DOHH2 (cell line): ENCODE results near the gene CPT1B.

Source experiments
- H3F3A ChIP-seq: fragments of 200-600 bp; sonication (generic), shearing (Covaris generic); 2 replicates; pipeline ENCODE4 v1.6.0; 2016; ENCODE audit warnings: antibody characterized with exemption, mild to moderate bottlenecking; ENCODE audit not compliant: control insufficient read depth, insufficient read depth
- H3K27ac ChIP-seq: fragments of 200-600 bp; sonication (generic); 2 replicates; pipeline ENCODE4 v1.5.1; 2014; ENCODE audit warnings: low read depth, mild to moderate bottlenecking, low read length, moderate library complexity
- H3K27me3 ChIP-seq: fragments of 200-600 bp; sonication (generic); 2 replicates; pipeline ENCODE4 v1.6.1; 2014; ENCODE audit warnings: mild to moderate bottlenecking, low read length, mixed read lengths; ENCODE audit not compliant: control insufficient read depth
- H3K36me3 ChIP-seq: fragments of 200-600 bp; sonication (generic); 2 replicates; pipeline ENCODE4 v1.6.1; 2014; ENCODE audit warnings: mild to moderate bottlenecking, low read length, moderate library complexity, mixed read lengths; ENCODE audit not compliant: control insufficient read depth
- H3K4me1 ChIP-seq: fragments of 200-600 bp; sonication (generic); 2 replicates; pipeline ENCODE4 v1.6.1; 2014; ENCODE audit warnings: mild to moderate bottlenecking, low read length, mixed read lengths; ENCODE audit not compliant: control insufficient read depth
- H3K4me2 ChIP-seq: fragments of 200-600 bp; sonication (generic); 2 replicates; pipeline ENCODE4 v1.6.0; 2014; ENCODE audit warnings: mild to moderate bottlenecking, low read length, moderate library complexity
- H3K4me3 ChIP-seq: fragments of 200-600 bp; sonication (generic); 2 replicates; pipeline ENCODE4 v1.5.1; 2014; ENCODE audit warnings: mild to moderate bottlenecking, low read length, mixed read lengths
- H3K79me2 ChIP-seq: fragments of 200-600 bp; sonication (generic); 2 replicates; pipeline ENCODE4 v1.6.1; 2014; ENCODE audit warnings: mild to moderate bottlenecking, low read length, mixed read lengths; ENCODE audit not compliant: control insufficient read depth
- H3K9me2 ChIP-seq: fragments of 200-600 bp; sonication (generic); replicated peaks from 2 replicates; pipeline ENCODE4 v1.6.1; 2014; ENCODE audit warnings: mild to moderate bottlenecking, low read length, mixed read lengths; ENCODE audit not compliant: control insufficient read depth
- H3K9me3 ChIP-seq: fragments of 200-600 bp; sonication (generic); 2 replicates; pipeline ENCODE4 v1.6.1; 2014; ENCODE audit warnings: antibody characterized with exemption, low read length, mixed read lengths; ENCODE audit not compliant: control insufficient read depth, insufficient read depth
- H4K20me1 ChIP-seq: fragments of 200-600 bp; sonication (generic); 2 replicates; pipeline ENCODE4 v1.6.0; 2014; ENCODE audit warnings: low read depth, mild to moderate bottlenecking, antibody characterized with exemption, low read length, moderate library complexity; ENCODE audit not compliant: control insufficient read depth, insufficient read depth
- CTCF ChIP-seq: fragments of 200-600 bp; sonication (generic); IDR thresholded peaks from one replicate; pipeline ENCODE4 v1.5.1; 2014; ENCODE audit warnings: antibody characterized with exemption, mild to moderate bottlenecking, low read depth, low read length; ENCODE audit not compliant: poor library complexity, severe bottlenecking
- EZH2phosphoT487 ChIP-seq: fragments of 200-600 bp; sonication (generic); IDR thresholded peaks from 2 replicates; pipeline ENCODE4 v1.6.1; 2017; ENCODE audit warnings: borderline replicate concordance, mild to moderate bottlenecking, antibody characterized with exemption, low read length, moderate library complexity, mixed read lengths

CPT1B gene

GRCh38 chr22:50573491-50574382 is 4.5 kb downstream of the CPT1B start:
- Histone ChIP-seq H3K9me3 (no peaks in the 10 kb centered on the region), H3K4me2 (no peak overlapping the region), H3F3A (no peaks in the 10 kb centered on the region), H3K9me2 (no peaks in the 10 kb centered on the region), H4K20me1 (no peaks in the 10 kb centered on the region), H3K27ac (no peak overlapping the region), H3K36me3 (peaks cover 89% of the 10 kb centered on the region), H3K4me3 (no peak overlapping the region), H3K79me2 (no peaks in the 10 kb centered on the region), H3K27me3 (no peaks in the 10 kb centered on the region), H3K4me1 (no peaks in the 10 kb centered on the region; the same call in 1 of the 2 replicates)
- TF ChIP-seq CTCF (no peak), EZH2phosphoT487 (no peak)

- H3K9me2 ChIP-seq, result no peaks in the 10 kb centered on the region
- H3K4me3 ChIP-seq, result no peak overlapping the region
- H3K27ac ChIP-seq, result no peak overlapping the region
- peaks cover 87% of the 10 kb centered on the region for H3K36me3 ChIP-seq
- no peak overlapping the region for H3K4me2 ChIP-seq
- no peaks in the 10 kb centered on the region for H3K9me3 ChIP-seq
- H3K4me1 ChIP-seq, result no peaks in the 10 kb centered on the region; the same call in 1 of the 2 replicates
- H4K20me1 ChIP-seq, result no peaks in the 10 kb centered on the region
- TF ChIP-seq EZH2phosphoT487 (no peak), CTCF (no peak)
- no peaks in the 10 kb centered on the region for H3K79me2 ChIP-seq
- H3K27me3 ChIP-seq, result no peaks in the 10 kb centered on the region
- no peaks in the 10 kb centered on the region for H3F3A ChIP-seq
Measured at GRCh38 chr22:50572965-50573364, 5.3 kb downstream of the CPT1B start.

GRCh38 chr22:50571264-50572175 is 6.7 kb downstream of the CPT1B start:
- no peak overlapping the region for H3K4me3 ChIP-seq
- H3K79me2 ChIP-seq, result no peaks in the 10 kb centered on the region
- no peaks in the 10 kb centered on the region for H3K27me3 ChIP-seq
- TF ChIP-seq CTCF (no peak), EZH2phosphoT487 (no peak)
- no peaks in the 10 kb centered on the region; the same call in 1 of the 2 replicates for H3K4me1 ChIP-seq
- no peak overlapping the region for H3K4me2 ChIP-seq
- no peaks in the 10 kb centered on the region for H3K9me3 ChIP-seq
- no peaks in the 10 kb centered on the region for H4K20me1 ChIP-seq
- peaks cover 2% of the 10 kb centered on the region; the same call in 1 of the 2 replicates for H3F3A ChIP-seq
- H3K27ac ChIP-seq, result no peak overlapping the region
- peaks cover 81% of the 10 kb centered on the region for H3K36me3 ChIP-seq
- no peaks in the 10 kb centered on the region for H3K9me2 ChIP-seq
